ENCODE measurements around the gene ZDHHC20. TPM values are rescaled to one million over a fixed set of nuclear protein-coding genes. Genes with fewer than 3 reads are reported as not detected.

The ZDHHC20 gene
- total RNA-seq, result 10 to 100 TPM; 49.2 to 70.9 TPM

DNA sequence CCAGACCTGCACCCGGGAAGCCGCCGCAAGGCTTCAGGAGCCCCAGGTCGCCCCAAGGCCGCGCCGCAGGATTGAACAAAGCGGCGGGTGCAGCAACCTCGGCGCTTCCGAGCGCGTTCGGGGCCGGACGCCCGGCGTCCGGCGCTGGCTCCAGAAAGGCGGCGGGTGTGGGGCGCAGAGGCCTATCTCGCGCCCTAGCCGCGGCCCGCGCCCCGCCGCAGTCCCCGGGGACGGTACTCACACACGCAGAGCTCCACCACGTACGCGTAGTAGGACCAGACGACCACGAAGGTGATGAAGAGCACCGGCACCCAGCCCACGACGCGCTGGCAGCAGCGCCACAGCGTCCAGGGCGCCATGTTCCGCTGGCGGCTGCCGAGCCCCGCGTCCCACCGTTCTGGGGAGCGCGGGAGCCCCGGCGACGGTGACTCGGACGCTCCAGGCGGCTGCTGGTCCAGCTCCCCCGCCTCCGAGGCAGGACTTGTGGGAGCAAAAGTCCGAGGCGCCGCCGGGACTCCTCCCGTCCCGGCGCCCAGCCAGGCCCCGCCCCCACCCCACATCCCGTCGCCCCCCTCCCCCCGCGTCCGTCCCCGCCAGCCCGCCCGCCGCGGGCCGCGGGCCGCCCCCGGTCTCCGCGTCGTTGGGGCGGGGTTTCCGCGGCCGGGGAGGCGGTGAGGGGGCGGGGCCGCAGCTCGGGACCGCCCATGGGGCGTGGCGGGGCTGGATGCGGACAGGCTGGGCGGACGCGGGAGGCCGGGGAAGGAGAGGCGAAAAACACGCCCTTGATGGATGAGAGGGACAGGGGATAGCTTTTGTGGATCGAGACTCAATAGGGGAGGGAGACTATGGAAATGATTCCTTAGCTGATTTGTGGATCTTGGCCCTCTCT, at the start of gene ZDHHC20:
Gene ZDHHC20 (minus strand): TSS at position 491 of the 889 bp plus-strand sequence. CDS start 132 bp downstream, at position 359.

Small RNA genes within 50 kb of the gene (small RNA-seq; reads per million reads assigned to genes)
- gene RNA5SP25, result 0 to 0.06 reads per million in 2 donors

Other genes starting within 250 kb of the ZDHHC20 start
- gene MICU2, start 144.9 kb upstream of the ZDHHC20 start, total RNA-seq, result 10 to 100 TPM; 37.0 to 55.7 TPM
- gene FGF9, start 211.8 kb upstream of the ZDHHC20 start, total RNA-seq, result not detected

Measured in melanocyte of skin (primary cell).